ENCODE results near the gene LRIG1.

Gene LRIG1

DNA sequence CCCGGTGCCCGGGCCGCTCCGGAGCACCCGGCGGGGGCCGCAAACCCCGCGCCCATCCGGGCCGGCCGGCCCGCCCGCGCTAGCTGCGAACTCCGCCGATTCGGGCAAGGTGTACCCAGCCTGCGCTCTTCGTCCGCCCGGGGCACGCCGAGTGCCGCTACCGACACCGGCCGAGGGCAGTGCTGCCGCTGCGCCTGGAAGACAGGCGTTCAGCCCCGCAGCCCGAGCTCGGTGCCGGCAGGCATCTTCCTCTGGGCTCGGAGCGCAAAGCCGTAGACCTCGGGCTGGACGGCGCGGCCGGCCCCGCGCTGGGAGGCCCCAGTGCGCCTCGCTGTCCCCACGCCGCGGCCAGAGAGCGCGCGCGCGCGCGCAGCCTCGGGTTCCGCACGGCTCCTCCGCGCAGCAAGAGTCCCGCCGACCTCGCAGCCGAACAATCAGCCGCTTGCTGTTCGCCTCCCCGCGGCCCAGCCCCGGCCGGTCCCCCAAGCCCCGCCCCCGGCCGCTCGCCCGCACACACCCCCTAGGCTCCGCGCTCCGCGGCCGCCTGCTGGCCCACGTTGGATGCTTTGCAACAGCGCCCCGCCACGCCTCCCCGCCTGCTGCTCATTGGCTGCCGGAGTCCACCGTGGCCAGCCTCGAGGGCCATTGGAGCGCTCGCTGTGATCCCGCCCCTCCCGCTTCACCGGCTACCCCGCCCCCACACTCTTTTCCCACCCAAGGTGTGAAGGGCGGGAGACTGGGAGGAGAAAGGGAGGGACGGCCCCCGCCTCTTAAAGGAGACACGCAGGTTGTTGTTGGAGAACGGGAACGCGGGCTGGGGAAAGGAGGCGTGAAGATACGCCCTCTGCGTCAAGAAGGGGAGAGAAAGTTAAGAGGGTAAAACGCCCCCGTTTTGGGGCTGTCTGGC is at the start of gene LRIG1:
LRIG1 (minus strand) TSS at position 447 of the 907 bp plus-strand sequence. CDS start 615 bp downstream, outside the sequence.
- peak; percentile 71 for DNase-seq

- DNase-seq, result no peak
Observed at GRCh38 chr3:66544619-66545429, 44.0 kb upstream of the LRIG1 start.

- DNase-seq, result no peak
Observed at GRCh38 chr3:66542153-66542552, 41.3 kb upstream of the LRIG1 start.

DNA sequence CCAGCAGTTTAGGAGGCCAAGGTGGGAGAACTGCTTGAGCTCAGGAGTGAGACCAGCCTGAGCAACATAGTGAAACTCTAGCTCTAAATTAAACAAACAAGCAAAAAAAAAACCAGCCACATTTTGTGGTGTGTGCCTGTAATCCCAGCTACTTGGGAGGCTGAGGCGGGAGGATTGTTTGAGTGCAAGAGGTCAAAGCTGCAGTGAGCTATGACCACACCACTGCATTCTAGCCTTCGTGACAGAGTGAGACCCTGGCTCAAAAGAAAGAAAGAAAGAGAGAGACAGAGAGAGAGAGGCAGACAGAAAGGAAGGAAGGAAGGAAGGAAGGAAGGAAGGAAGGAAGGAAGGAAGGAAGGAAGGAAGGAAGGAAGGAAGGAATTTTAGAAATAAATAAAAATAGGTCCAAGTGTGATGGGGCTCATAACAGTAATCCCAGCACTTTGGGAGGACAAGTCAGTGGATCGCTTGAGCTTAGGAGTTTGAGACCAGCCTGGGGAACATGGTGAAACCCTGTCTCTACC is 38.7 kb upstream of the LRIG1 start:
- no peak for DNase-seq

DNA sequence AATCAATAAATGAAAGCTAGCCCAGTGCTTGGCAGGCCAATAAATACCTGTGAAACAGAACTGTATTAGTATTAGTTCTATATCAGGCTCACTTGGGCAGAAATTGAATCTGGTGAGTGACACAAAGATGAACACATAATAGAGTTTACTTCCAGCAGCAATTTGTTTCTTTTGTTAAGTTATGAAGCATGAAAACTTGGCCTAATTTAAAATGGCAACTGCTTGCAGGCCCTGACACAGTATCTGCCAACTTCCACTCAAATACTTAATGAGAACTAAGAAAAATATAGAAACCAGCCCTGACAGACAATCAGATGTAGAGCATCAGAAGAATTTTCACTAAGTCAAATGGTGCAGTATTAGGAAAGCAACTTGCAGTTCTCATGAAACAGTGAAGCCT is 37.6 kb upstream of the LRIG1 start:
- no peak for DNase-seq

GRCh38 chr3:66537735-66538134 is 36.9 kb upstream of the LRIG1 start:
- no peak for DNase-seq

DNA sequence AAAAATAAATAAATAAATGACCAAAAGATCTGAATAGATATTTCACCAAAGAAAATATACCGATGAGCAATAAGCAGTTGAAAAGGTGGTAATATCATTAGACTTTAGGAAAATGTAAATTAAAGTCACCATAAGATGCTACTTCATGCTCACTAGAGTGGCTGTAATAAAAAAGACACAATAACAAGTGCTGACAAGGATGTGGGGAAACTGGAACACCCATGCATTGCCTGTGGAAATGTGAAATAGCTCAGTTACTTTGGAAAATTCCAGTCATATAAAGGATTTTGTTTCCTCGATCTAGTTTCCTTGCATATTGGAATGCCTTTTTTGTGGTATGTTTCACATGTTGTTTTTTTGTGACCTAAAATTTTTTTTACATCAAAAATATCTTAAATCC is 36.0 kb upstream of the LRIG1 start:
- no peak for DNase-seq

DNA sequence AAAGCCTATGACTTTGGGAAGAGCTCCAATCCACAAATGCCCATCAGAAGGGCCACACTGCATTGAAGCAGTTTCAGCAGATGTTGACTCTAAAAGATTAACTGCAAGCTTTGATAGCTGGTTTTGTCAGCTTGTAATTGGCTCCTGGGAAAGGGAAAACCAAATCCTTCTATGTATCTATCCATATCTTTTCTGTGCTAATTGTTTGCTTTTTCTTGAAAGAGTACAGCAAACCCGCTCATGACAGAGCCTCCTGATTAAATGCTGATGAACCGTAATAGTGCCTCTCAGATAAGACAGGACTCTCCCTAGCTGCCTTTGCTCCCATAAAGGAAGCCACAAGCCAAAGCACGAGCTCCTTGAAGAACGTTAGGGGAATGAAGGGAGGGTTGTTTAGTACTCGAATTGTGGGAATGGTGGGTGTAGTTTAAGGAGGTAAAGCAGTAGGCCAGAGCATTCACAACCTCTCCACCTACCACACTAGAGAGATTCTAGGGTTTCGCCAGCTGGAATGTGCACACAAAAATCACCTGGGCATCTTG is 33.6 kb upstream of the LRIG1 start:
- no peak for DNase-seq

- DNase-seq, result no peak
Observed at GRCh38 chr3:66532613-66533012, 31.8 kb upstream of the LRIG1 start.

DNA sequence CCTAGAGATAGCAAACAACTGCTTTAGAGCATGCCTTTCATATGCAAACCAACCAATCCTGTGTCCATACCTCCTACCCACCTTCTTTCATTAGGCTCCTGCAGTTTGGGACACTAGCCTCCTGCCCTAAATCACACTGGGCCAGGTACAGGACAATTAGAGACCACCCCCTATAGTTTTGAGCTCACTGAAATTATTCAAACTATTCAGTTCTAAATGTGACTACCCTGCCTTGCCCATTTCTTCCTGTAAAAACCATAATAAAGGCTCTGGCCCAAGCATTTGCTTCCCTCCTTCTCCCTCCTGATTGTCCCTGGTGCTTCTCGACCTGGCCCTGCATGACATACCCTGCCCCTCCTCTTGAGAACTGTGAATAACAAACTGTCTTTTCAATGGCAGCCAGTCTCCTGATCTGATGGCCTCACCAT is 31.4 kb upstream of the LRIG1 start:
- no peak for DNase-seq

DNA sequence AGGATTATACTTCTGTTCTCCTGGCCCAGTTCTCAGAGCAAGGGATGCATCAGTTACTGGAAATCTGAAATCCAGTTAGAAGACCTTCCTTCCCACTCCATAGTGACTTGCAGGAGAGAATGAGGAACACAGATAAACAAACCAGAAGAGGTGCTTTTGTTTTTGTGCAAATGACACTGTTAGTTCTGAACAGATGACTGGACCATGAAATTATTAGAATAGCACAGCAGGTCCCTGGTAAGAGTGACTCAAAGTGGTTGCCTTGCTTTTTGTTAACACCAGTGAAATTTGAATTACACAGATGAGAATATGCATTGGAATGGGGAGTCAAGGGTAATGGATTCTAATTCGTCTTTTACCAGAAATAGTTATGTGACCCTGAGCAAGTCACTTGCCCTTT is 30.4 kb upstream of the LRIG1 start:
- no peak for DNase-seq

DNA sequence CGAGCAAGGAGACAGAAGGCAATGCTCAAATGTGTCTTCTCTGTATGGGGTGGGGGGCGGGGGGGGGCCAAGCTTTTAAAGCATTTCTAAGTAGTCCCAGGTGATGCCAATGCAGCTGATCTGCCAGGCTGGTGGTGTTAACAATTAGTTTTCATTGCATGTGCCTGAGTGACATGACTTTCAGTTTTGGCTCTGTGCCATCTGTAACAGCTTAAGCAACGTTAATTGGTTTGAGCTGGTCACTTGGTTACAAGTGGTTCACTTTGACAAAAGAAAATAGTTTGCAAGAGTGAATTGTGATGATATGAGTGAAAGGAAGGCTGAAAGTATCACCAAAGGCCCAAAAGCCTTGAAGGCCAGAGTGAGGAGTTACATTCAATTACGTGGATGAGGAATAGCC is 26.4 kb upstream of the LRIG1 start:
- no peak for DNase-seq

DNA sequence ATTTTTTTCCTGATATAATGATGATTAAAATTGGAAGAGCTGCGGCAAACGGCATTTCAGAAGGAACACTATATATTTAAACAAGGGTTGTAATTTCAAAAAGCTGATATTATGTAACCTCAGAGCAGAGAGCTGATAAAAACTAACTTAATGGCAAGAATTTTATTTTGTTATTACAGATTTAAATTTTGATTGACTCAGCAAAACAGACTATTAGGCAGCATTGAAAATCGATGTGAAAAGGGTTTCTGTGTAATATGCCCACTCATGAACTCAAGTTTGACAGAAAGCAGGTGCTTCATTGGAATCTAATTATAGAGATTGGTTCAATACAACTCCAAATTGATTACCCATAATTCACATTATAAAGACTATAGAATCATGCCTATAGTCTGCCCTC is 24.9 kb upstream of the LRIG1 start:
- no peak for DNase-seq

DNA sequence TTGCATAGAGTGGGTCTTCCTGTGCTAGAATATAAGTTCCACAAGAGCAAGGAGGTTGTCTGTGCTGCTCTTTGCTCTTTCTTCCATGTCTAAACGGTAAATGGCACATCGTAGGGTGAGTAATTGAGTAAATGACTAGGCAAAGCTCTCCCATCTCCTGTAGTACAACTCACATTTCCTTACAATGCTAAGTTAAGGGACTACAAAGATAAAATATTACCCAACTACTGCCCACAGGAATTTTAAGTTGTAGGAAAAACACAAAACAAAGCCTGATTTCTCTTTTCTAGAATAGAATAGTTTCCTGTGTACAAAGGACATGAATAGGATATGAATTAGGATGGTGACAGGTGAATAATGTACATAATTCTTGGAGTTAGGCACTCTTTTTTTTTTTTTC is 19.9 kb upstream of the LRIG1 start:
- no peak for DNase-seq

GRCh38 chr3:66518644-66519043 is 17.8 kb upstream of the LRIG1 start:
- no peak for DNase-seq

GRCh38 chr3:66518126-66518525 is 17.3 kb upstream of the LRIG1 start:
- no peak for DNase-seq

- DNase-seq, result no peak
Observed at GRCh38 chr3:66517241-66517640, 16.4 kb upstream of the LRIG1 start.

DNA sequence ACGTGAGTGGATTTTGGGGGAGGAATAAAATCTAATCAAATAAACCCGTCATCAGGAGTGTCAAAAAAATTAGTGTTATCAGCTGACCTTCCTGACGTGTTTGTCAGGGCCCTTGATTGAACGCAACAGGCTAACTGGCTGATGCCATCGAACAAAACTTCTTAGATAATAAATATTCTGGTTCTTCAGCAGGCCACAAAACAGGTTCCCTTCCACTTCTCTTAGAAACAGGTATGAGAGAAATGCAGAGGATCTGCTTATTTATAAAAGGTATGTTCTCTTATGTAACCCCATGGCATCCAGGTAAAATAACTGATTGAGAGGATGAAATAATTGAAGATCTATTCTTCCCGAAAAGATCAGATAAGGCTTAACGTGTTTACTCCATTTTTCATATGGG is 7.6 kb upstream of the LRIG1 start:
- no peak for DNase-seq

- DNase-seq, result peak; percentile 3
Observed at GRCh38 chr3:66507423-66508260, 6.8 kb upstream of the LRIG1 start.

GRCh38 chr3:66506154-66506553 is 5.3 kb upstream of the LRIG1 start:
- no peak for DNase-seq

DNA sequence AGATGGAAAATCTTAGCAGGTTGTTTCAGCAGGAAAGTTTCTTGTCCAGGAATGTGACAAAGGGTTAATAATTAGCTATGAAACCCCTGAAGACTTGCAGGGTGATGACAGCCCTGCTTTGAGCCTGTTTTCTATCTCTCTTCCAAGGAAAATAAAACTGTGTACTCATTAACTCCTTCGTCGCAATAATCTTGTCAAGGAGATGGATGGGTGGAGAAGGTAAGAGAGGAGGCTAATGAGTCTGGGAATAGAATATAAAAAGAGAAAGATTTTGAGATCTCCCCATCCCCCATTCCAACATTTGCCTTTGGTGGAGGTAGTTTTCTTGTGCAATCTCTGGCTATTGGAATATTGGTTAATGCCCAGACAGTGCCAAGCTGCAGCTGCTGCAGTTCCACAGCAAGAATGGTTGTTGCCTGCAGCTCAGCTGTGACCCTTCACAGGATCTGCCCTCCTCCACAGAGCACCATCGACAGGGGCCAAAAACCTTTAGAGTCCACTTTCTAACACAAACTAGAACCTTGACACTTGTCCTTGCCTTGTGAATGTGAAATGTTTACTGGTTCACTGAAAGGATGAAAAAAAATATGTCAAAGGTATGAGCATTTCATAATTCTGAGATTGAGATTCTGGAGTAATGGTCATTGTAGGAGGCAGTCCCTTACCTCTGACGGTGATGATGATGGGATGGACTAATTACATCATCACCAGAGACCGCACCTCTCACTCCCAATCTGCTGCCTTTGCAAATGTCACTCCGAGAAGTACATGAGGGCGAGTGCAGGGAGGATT is 4.2 kb upstream of the LRIG1 start:
- DNase-seq, result no peak

- DNase-seq, result no peak
Observed at GRCh38 chr3:66502981-66503380, 2.2 kb upstream of the LRIG1 start.

All from NCI-H187 treated with DMSO at 0.1 percent for 48 hours (cell line).